Hepatocyte (in vitro differentiated cells): ENCODE measurements around the gene MYRF.

ENCODE experiments used
- EZH2 ChIP-seq: fragments of 200-600 bp; sonication (generic); IDR thresholded peaks from 2 replicates; pipeline ENCODE4 v1.6.1; 2016; ENCODE audit warnings: antibody characterized with exemption, mild to moderate bottlenecking, borderline replicate concordance
- EZH2phosphoT487 ChIP-seq: fragments of 200-600 bp; sonication (generic); IDR thresholded peaks from one replicate; pipeline ENCODE4 v1.6.1; 2018; ENCODE audit warnings: antibody characterized with exemption, mild to moderate bottlenecking, low read depth, moderate library complexity; ENCODE audit not compliant: unreplicated experiment, severe bottlenecking
- TF ChIP-seq, protein P1 (sequence below): fragments of 200-600 bp; sonication (generic); IDR thresholded peaks from 2 replicates; pipeline ENCODE4 v1.5.1; 2016; ENCODE audit warnings: antibody characterized with exemption, mild to moderate bottlenecking; ENCODE audit not compliant: poor library complexity

GRCh38 chr11:61762798-61763197 lies 10.4 kb downstream of the MYRF start:
- TF ChIP-seq EZH2phosphoT487 (no peak), EZH2 (no peak)
- TF ChIP-seq, protein P1, sequence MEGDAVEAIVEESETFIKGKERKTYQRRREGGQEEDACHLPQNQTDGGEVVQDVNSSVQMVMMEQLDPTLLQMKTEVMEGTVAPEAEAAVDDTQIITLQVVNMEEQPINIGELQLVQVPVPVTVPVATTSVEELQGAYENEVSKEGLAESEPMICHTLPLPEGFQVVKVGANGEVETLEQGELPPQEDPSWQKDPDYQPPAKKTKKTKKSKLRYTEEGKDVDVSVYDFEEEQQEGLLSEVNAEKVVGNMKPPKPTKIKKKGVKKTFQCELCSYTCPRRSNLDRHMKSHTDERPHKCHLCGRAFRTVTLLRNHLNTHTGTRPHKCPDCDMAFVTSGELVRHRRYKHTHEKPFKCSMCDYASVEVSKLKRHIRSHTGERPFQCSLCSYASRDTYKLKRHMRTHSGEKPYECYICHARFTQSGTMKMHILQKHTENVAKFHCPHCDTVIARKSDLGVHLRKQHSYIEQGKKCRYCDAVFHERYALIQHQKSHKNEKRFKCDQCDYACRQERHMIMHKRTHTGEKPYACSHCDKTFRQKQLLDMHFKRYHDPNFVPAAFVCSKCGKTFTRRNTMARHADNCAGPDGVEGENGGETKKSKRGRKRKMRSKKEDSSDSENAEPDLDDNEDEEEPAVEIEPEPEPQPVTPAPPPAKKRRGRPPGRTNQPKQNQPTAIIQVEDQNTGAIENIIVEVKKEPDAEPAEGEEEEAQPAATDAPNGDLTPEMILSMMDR, result no peak
